ENCODE results near the gene DACH1. TPM values are rescaled to one million over a fixed set of nuclear protein-coding genes. Genes with fewer than 3 reads are reported as not detected.

DACH1 gene
- total and polyA plus RNA-seq, 2 of the 8 experiments (the other 6 are each of a cell fraction or from before 2014, with no cell fraction given), result 0.12 to 0.67 TPM

DNA sequence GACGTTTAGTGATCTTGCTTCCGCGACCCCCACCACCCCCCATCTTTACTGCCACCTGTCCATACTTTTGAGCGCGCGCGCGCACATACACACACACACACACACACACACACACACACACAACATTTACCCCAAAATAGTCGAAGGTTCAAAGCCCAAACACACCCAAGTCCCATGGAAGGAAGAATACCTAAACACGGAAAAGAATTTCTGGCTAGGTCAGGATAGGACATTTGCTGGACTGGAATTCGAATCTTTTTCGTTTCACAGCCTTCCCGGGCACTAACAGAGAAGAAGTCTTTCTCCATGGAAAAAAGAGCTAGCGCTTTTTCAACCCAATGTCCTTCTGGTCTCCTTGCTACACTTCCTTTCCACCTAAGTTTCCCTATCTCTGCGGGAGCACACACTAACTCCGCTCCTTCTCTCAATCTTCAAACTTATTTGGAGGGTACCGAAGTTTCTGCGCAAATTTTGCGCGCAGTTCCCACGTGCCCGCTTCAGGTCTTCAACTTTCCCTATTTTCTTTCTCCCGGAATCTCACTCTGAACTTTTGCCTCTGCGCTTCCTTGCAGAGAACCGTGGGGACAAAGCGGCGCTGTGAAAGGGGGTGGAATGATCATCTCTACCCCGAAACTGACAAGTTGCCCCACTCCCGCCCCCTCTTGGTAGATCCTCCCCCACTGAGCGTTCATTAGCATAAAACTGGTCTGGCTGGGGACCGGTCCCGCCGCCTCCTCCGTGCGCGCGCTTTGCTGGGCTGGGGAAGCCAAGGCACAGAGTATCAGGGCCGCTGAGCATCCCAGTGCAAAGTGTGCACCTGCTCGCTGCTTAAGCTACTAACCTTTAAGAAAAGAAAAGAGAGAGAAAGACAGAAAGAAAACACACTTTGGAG lies 2.7 kb downstream of the DACH1 start (continued):
- TF ChIP-seq SP1 (IDR thresholded peaks at IDR 0.05; ENCODE audit: low read depth, low read length), result peak; percentile 33; the same call in 1 of the 2 replicates
- TF ChIP-seq, protein P1, sequence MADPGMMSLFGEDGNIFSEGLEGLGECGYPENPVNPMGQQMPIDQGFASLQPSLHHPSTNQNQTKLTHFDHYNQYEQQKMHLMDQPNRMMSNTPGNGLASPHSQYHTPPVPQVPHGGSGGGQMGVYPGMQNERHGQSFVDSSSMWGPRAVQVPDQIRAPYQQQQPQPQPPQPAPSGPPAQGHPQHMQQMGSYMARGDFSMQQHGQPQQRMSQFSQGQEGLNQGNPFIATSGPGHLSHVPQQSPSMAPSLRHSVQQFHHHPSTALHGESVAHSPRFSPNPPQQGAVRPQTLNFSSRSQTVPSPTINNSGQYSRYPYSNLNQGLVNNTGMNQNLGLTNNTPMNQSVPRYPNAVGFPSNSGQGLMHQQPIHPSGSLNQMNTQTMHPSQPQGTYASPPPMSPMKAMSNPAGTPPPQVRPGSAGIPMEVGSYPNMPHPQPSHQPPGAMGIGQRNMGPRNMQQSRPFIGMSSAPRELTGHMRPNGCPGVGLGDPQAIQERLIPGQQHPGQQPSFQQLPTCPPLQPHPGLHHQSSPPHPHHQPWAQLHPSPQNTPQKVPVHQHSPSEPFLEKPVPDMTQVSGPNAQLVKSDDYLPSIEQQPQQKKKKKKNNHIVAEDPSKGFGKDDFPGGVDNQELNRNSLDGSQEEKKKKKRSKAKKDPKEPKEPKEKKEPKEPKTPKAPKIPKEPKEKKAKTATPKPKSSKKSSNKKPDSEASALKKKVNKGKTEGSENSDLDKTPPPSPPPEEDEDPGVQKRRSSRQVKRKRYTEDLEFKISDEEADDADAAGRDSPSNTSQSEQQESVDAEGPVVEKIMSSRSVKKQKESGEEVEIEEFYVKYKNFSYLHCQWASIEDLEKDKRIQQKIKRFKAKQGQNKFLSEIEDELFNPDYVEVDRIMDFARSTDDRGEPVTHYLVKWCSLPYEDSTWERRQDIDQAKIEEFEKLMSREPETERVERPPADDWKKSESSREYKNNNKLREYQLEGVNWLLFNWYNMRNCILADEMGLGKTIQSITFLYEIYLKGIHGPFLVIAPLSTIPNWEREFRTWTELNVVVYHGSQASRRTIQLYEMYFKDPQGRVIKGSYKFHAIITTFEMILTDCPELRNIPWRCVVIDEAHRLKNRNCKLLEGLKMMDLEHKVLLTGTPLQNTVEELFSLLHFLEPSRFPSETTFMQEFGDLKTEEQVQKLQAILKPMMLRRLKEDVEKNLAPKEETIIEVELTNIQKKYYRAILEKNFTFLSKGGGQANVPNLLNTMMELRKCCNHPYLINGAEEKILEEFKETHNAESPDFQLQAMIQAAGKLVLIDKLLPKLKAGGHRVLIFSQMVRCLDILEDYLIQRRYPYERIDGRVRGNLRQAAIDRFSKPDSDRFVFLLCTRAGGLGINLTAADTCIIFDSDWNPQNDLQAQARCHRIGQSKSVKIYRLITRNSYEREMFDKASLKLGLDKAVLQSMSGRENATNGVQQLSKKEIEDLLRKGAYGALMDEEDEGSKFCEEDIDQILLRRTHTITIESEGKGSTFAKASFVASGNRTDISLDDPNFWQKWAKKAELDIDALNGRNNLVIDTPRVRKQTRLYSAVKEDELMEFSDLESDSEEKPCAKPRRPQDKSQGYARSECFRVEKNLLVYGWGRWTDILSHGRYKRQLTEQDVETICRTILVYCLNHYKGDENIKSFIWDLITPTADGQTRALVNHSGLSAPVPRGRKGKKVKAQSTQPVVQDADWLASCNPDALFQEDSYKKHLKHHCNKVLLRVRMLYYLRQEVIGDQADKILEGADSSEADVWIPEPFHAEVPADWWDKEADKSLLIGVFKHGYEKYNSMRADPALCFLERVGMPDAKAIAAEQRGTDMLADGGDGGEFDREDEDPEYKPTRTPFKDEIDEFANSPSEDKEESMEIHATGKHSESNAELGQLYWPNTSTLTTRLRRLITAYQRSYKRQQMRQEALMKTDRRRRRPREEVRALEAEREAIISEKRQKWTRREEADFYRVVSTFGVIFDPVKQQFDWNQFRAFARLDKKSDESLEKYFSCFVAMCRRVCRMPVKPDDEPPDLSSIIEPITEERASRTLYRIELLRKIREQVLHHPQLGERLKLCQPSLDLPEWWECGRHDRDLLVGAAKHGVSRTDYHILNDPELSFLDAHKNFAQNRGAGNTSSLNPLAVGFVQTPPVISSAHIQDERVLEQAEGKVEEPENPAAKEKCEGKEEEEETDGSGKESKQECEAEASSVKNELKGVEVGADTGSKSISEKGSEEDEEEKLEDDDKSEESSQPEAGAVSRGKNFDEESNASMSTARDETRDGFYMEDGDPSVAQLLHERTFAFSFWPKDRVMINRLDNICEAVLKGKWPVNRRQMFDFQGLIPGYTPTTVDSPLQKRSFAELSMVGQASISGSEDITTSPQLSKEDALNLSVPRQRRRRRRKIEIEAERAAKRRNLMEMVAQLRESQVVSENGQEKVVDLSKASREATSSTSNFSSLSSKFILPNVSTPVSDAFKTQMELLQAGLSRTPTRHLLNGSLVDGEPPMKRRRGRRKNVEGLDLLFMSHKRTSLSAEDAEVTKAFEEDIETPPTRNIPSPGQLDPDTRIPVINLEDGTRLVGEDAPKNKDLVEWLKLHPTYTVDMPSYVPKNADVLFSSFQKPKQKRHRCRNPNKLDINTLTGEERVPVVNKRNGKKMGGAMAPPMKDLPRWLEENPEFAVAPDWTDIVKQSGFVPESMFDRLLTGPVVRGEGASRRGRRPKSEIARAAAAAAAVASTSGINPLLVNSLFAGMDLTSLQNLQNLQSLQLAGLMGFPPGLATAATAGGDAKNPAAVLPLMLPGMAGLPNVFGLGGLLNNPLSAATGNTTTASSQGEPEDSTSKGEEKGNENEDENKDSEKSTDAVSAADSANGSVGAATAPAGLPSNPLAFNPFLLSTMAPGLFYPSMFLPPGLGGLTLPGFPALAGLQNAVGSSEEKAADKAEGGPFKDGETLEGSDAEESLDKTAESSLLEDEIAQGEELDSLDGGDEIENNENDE (IDR thresholded peaks at IDR 0.05; ENCODE audit: insufficient replicate concordance, low read length), result no peak
- no peak for TF ChIP-seq TEAD4 (IDR thresholded peaks at IDR 0.05; ENCODE audit: low read depth, low read length)
- no peak for TF ChIP-seq ASH2L (IDR thresholded peaks at IDR 0.05; ENCODE audit: low read length)
- no peak for TF ChIP-seq BACH1 (IDR thresholded peaks at IDR 0.05; ENCODE audit: low read length)
- no peak for TF ChIP-seq CBX5 (IDR thresholded peaks at IDR 0.05; ENCODE audit: low read depth, low read length)
- no peak for TF ChIP-seq SAP30 (IDR thresholded peaks at IDR 0.05; ENCODE audit: insufficient read depth, insufficient replicate concordance, low read length)
- TF ChIP-seq SIX5 (IDR thresholded peaks at IDR 0.05; ENCODE audit: low read depth, low read length), result no peak
- no peak for TF ChIP-seq TBP (IDR thresholded peaks at IDR 0.05; ENCODE audit: low read depth, low read length)
- TF ChIP-seq GABPA (IDR thresholded peaks at IDR 0.05; ENCODE audit: borderline replicate concordance, insufficient read depth, low read length), result no peak

Data from H1 (cell line).